ENCODE measurements around the gene CACFD1.

The CACFD1 gene

GRCh38 chr9:133459476-133460404, at the start of gene CACFD1:
Gene CACFD1, plus strand, starts transcription at chr9:133459978. Its CDS starts 89 bp downstream, at chr9:133460067.
- peak; percentile 91 for DNase-seq

- DNase-seq, result no peak
Observed at GRCh38 chr9:133415170-133415569, 44.6 kb upstream of the CACFD1 start.

- peak; percentile 89 for DNase-seq
Observed at GRCh38 chr9:133417541-133418461, 42.0 kb upstream of the CACFD1 start, which contains the start of gene REXO4. Gene REXO4, minus strand, starts transcription at chr9:133418010. Its CDS starts 166 bp downstream, at chr9:133417844.

GRCh38 chr9:133419005-133419404, 40.8 kb upstream of the CACFD1 start:
- DNase-seq, result peak; percentile 63

- no peak for DNase-seq
Observed at GRCh38 chr9:133420392-133420827, 39.4 kb upstream of the CACFD1 start.

- peak; percentile 17 for DNase-seq
Observed at GRCh38 chr9:133421615-133422542, 37.9 kb upstream of the CACFD1 start, which contains the start of gene ADAMTS13. Gene ADAMTS13, plus strand, starts transcription at chr9:133422367. Its CDS starts 77 bp downstream, at chr9:133422444.

- no peak for DNase-seq
Observed at GRCh38 chr9:133423216-133423615, 36.6 kb upstream of the CACFD1 start.

- DNase-seq, result no peak
Observed at GRCh38 chr9:133424187-133424586, 35.6 kb upstream of the CACFD1 start.

- DNase-seq, result no peak
Observed at GRCh38 chr9:133425049-133425632, 34.6 kb upstream of the CACFD1 start.

GRCh38 chr9:133426011-133426410, 33.8 kb upstream of the CACFD1 start:
- DNase-seq, result no peak

GRCh38 chr9:133427658-133428348, 32.0 kb upstream of the CACFD1 start:
- DNase-seq, result no peak

GRCh38 chr9:133428617-133429101, 31.1 kb upstream of the CACFD1 start:
- DNase-seq, result no peak

GRCh38 chr9:133429214-133429613, 30.6 kb upstream of the CACFD1 start:
- DNase-seq, result no peak

- DNase-seq, result no peak
Observed at GRCh38 chr9:133429641-133430161, 30.1 kb upstream of the CACFD1 start.

GRCh38 chr9:133430244-133430643, 29.5 kb upstream of the CACFD1 start:
- no peak for DNase-seq

GRCh38 chr9:133433351-133433843, 26.4 kb upstream of the CACFD1 start:
- no peak for DNase-seq

- no peak for DNase-seq
Observed at GRCh38 chr9:133436681-133437080, 23.1 kb upstream of the CACFD1 start.

- no peak for DNase-seq
Observed at GRCh38 chr9:133437753-133438531, 21.8 kb upstream of the CACFD1 start.

GRCh38 chr9:133439337-133439736, 20.4 kb upstream of the CACFD1 start:
- DNase-seq, result no peak

Measured in hematopoietic multipotent progenitor cell treated with erythropoietin and hydrocortisone succinate and interleukin-3 and kit ligand, for 8 days (in vitro differentiated cells).